Endothelial cell of umbilical vein (primary cell): Measurements from ENCODE around the gene MED22. TPM values are rescaled to one million over a fixed set of nuclear protein-coding genes. Genes with fewer than 3 reads are reported as not detected.

Source experiments
- BruUV-seq: library from RNA; stranded (reverse); fragments of 400-500 nt; replicated peaks from 2 replicates; lab custom pipeline; 2021; lab: Mats Ljungman, UMichigan
- CTCF ChIA-PET: fragments of 300-600, 350-600 bp; sonication (Branson Sonifier 250); formaldehyde crosslinking; loops from one replicate; lab custom pipeline; 2021; ENCODE audit warnings: antibody characterized with exemption, inconsistent platforms; lab: Charles Lee
- POLR2A ChIA-PET: fragments of 300-600, 350-600 bp; sonication (Branson Sonifier 250); formaldehyde crosslinking; loops from one replicate; lab custom pipeline; 2021; ENCODE audit warnings: antibody characterized with exemption, inconsistent platforms; lab: Charles Lee
- DNase-seq: peaks from one replicate; pipeline ENCODE4 v3.0.0-alpha.2; 2011; ENCODE audit warnings: low read depth, low spot score
- FAIRE-seq: peaks from 2 replicates; lab custom pipeline; 2011; peaks lifted over from hg19 to GRCh38; lab: Jason Lieb, UNC
- H2AFZ ChIP-seq: 2 replicates; pipeline ENCODE4 v1.6.0; 2012; ENCODE audit warnings: low read depth, low read length, control low read depth, inconsistent platforms
- H3K27ac ChIP-seq: 2 replicates; pipeline ENCODE4 v1.5.1; 2011; ENCODE audit warnings: low read depth, mild to moderate bottlenecking, control low read depth, low read length, moderate library complexity; ENCODE audit not compliant: insufficient read depth
- H3K27me3 ChIP-seq, 2 experiments: 2 replicates each; pipeline versions ENCODE4 v1.6.0 to v1.6.1; 2011; ENCODE audit warnings: low read length in 2 of 2, mixed read lengths in 1 of 2; ENCODE audit not compliant: control insufficient read depth in 2 of 2, insufficient read depth in 2 of 2
- H3K36me3 ChIP-seq, 2 experiments: 2 replicates in 1 of 2; 3 replicates in 1 of 2; pipeline ENCODE4 v1.5.1; 2011; ENCODE audit warnings: low read length in 2 of 2, mild to moderate bottlenecking in 1 of 2, moderate library complexity in 1 of 2; ENCODE audit not compliant: control insufficient read depth in 2 of 2, insufficient read depth in 2 of 2; ENCODE audit errors: extremely low read depth in 1 of 2
- H3K4me1 ChIP-seq: 3 replicates; pipeline ENCODE4 v1.5.1; 2011; ENCODE audit warnings: mild to moderate bottlenecking, low read length; ENCODE audit not compliant: control insufficient read depth, insufficient read depth; ENCODE audit errors: extremely low read depth
- H3K4me2 ChIP-seq: 2 replicates; pipeline ENCODE4 v1.6.1; 2011; ENCODE audit warnings: low read length, control low read depth, mixed read lengths; ENCODE audit not compliant: insufficient read depth
- H3K4me3 ChIP-seq, 3 experiments: fragments of 200-600 bp in 1 of 3; sonication (generic), shearing (Covaris generic) in 1 of 3; replicated peaks in 1 of 3; 2 replicates each; pipeline ENCODE4 v1.5.1; 2011 to 2016; ENCODE audit warnings: control low read depth in 3 of 3, low read length in 3 of 3, mild to moderate bottlenecking in 2 of 3, inconsistent platforms in 1 of 3, low read depth in 1 of 3, moderate library complexity in 1 of 3; ENCODE audit not compliant: insufficient read depth in 1 of 3
- H3K79me2 ChIP-seq: 2 replicates; pipeline ENCODE4 v1.6.0; 2012; ENCODE audit warnings: low read length, inconsistent platforms; ENCODE audit not compliant: control insufficient read depth, insufficient read depth
- H3K9ac ChIP-seq: replicated peaks from 2 replicates; pipeline ENCODE3; 2011; ENCODE audit warnings: low read length, control low read depth; ENCODE audit not compliant: insufficient read depth; ENCODE audit errors: extremely low read depth
- H3K9me1 ChIP-seq: replicated peaks from 3 replicates; pipeline ENCODE4 v1.6.0; 2011; ENCODE audit warnings: mild to moderate bottlenecking, low read length; ENCODE audit not compliant: control insufficient read depth, insufficient read depth; ENCODE audit errors: extremely low read depth
- H3K9me3 ChIP-seq: replicated peaks from 2 replicates; pipeline ENCODE4 v1.5.1; 2012; ENCODE audit warnings: low read length, inconsistent platforms; ENCODE audit not compliant: control insufficient read depth, insufficient read depth
- H4K20me1 ChIP-seq: replicated peaks from 2 replicates; pipeline ENCODE3; 2011; ENCODE audit warnings: mild to moderate bottlenecking, low read length; ENCODE audit not compliant: control insufficient read depth, insufficient read depth; ENCODE audit errors: extremely low read depth
- EZH2 ChIP-seq: IDR thresholded peaks from 2 replicates; pipeline ENCODE4 v1.6.1; 2012; ENCODE audit warnings: borderline replicate concordance, low read depth, mild to moderate bottlenecking, moderate library complexity, low read length, inconsistent platforms; ENCODE audit not compliant: severe bottlenecking
- FOS ChIP-seq: IDR thresholded peaks from 2 replicates; pipeline ENCODE4 v1.6.1; 2011; ENCODE audit warnings: mild to moderate bottlenecking, low read length, moderate library complexity, borderline replicate concordance; ENCODE audit not compliant: insufficient read depth
- GATA2 ChIP-seq: IDR thresholded peaks from 2 replicates; pipeline ENCODE4 v1.7.0; 2011; ENCODE audit warnings: low read depth, mild to moderate bottlenecking, moderate library complexity, mixed read lengths, low read length; ENCODE audit not compliant: insufficient read length, insufficient read depth
- JUN ChIP-seq: IDR thresholded peaks from 2 replicates; pipeline ENCODE4 v1.6.1; 2011; ENCODE audit warnings: borderline replicate concordance, low read depth; ENCODE audit not compliant: insufficient read length, insufficient read depth
- MYC ChIP-seq: IDR thresholded peaks from one replicate; pipeline ENCODE4 v1.6.1; 2011; ENCODE audit warnings: mild to moderate bottlenecking, low read depth, low read length
- POLR2A ChIP-seq: IDR thresholded peaks from 2 replicates; pipeline ENCODE4 v1.6.1; 2012; ENCODE audit warnings: low read depth, mild to moderate bottlenecking, control low read depth, low read length
- POLR2AphosphoS5 ChIP-seq: IDR thresholded peaks from 2 replicates; pipeline ENCODE4 v1.6.1; 2012; ENCODE audit warnings: low read depth, mild to moderate bottlenecking, control low read depth, low read length, moderate library complexity; ENCODE audit not compliant: insufficient read depth
- dilution Hi-C: fragments of 300-500 bp; cut with MboI; formaldehyde crosslinking; loops from one replicate; pipeline ENCODE4 v1.15.0; 2019; ENCODE audit warnings: low sequenced_read_pairs; ENCODE audit not compliant: extremely low pct_ligation_motif_present
- intact Hi-C: fragments of 100-400 bp; cut with micrococcal nuclease; formaldehyde crosslinking; loops from one replicate; pipeline ENCODE4 v1.10.0; 2022
- polyA plus RNA-seq, 4 experiments: library from polyadenylated mRNA; depleted of rRNA in 3 of 4; stranded (reverse) in 3 of 4; unstranded in 1 of 4; fragments of >200 nt; gene quantifications; 2 replicates each; pipeline versions ENCODE4 v1.2.1 to v1.2.3, GENCODE V29; 2011 to 2012; ENCODE audit warnings: missing spikeins in 1 of 4
- total RNA-seq: library from RNA; stranded (reverse); gene quantifications from 2 replicates; pipeline ENCODE4 v1.2.3, GENCODE V29; 2021
- TF ChIP-seq, protein P1 (sequence below), 2 donors: IDR thresholded peaks; 1 replicate in 1 of 2; 2 replicates in 1 of 2; pipeline ENCODE4 v1.5.1; 2011; ENCODE audit warnings: low read length in 2 of 2, mild to moderate bottlenecking in 2 of 2, moderate library complexity in 2 of 2, control low read depth in 1 of 2, inconsistent platforms in 1 of 2, low read depth in 1 of 2; ENCODE audit not compliant: insufficient read depth in 1 of 2; ENCODE audit errors: extremely low read depth in 1 of 2
- TF ChIP-seq, protein P2 (sequence below): IDR thresholded peaks from 2 replicates; pipeline ENCODE4 v1.6.1; 2011; ENCODE audit not compliant: insufficient read depth, insufficient read length

MED22 gene
- total and polyA plus RNA-seq, 2 donors (not counting 3 experiments of a cell fraction or from before 2014, with no cell fraction given), result 25.7 to 27.4 TPM

DNA sequence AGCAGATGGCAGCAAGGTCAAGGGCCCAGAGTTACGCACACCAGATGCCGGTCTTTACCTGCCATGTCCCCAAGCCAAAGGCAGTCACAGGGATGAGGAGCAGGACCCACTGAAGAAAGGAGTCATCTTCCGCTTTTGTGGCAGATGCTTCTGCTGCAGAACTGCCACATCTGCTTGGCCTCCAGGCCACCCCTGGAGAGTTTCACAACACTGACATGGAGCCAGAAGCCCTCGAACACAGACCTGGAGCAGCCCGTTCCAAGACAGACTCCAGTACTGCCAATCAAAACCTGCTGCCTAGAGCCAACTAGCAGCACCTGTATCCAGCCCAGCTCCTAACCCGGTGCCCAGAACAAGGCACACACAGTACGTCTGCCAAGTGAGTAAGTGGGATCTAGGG lies 6.8 kb upstream of the MED22 start:
- no peak overlapping the region for H3K9ac ChIP-seq
- no peaks in the 10 kb centered on the region for H4K20me1 ChIP-seq
- peaks cover 8% of the 10 kb centered on the region for H3K79me2 ChIP-seq
- intact Hi-C loops (no loop called here), dilution Hi-C loops (no loop called here)
- no peaks in the 10 kb centered on the region for H3K27me3 ChIP-seq
- no peak overlapping the region for H3K4me3 ChIP-seq
- H3K4me1 ChIP-seq, result peaks cover 17% of the 10 kb centered on the region
- FAIRE-seq, result no peak
- no peak overlapping the region for H3K4me2 ChIP-seq
- ChIA-PET CTCF (interaction anchor here (1.4 kb wide), 1 partner anchor 169 kb away, joined by 7 read pairs; no protein-coding TSS in a partner anchor), POLR2A (no interaction called here)
- H3K27ac ChIP-seq, result no peak overlapping the region
- no peaks in the 10 kb centered on the region for H3K9me3 ChIP-seq
- no TSS peak for BruUV-seq
- H3K9me1 ChIP-seq, result no peaks in the 10 kb centered on the region
- no peak overlapping the region for H2AFZ ChIP-seq
- H3K36me3 ChIP-seq, result peaks cover 15 to 26% of the 10 kb centered on the region in 2 experiments
- TF ChIP-seq POLR2A (no peak), EZH2 (no peak), MYC (no peak), GATA2 (no peak), JUN (no peak), POLR2AphosphoS5 (no peak), FOS (no peak)
- TF ChIP-seq, protein P1, sequence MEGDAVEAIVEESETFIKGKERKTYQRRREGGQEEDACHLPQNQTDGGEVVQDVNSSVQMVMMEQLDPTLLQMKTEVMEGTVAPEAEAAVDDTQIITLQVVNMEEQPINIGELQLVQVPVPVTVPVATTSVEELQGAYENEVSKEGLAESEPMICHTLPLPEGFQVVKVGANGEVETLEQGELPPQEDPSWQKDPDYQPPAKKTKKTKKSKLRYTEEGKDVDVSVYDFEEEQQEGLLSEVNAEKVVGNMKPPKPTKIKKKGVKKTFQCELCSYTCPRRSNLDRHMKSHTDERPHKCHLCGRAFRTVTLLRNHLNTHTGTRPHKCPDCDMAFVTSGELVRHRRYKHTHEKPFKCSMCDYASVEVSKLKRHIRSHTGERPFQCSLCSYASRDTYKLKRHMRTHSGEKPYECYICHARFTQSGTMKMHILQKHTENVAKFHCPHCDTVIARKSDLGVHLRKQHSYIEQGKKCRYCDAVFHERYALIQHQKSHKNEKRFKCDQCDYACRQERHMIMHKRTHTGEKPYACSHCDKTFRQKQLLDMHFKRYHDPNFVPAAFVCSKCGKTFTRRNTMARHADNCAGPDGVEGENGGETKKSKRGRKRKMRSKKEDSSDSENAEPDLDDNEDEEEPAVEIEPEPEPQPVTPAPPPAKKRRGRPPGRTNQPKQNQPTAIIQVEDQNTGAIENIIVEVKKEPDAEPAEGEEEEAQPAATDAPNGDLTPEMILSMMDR (IDR thresholded peaks at IDR 0.05; ENCODE audit: extremely low read depth in 1 of 2, insufficient read depth in 1 of 2, low read depth in 1 of 2, low read length in 2 of 2), result no peak
- TF ChIP-seq, protein P2, sequence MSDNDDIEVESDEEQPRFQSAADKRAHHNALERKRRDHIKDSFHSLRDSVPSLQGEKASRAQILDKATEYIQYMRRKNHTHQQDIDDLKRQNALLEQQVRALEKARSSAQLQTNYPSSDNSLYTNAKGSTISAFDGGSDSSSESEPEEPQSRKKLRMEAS, result no peak
- no peak for DNase-seq
